Right lobe of liver (tissue), 4 donors: ENCODE measurements around the gene CXCR4.

Source experiments
- POLR2A ChIP-seq: fragments of 450-650 bp; IDR thresholded peaks from one replicate; pipeline ENCODE4 v1.6.1; 2017; ENCODE audit warnings: antibody characterized with exemption, mild to moderate bottlenecking
- TF ChIP-seq, protein P1 (sequence below), 4 donors: fragments of 200-600 bp in 3 of 4; fragments of 450-650 bp in 1 of 4; IDR thresholded peaks; one replicate each; pipeline versions ENCODE4 v1.5.1 to v1.8.0; 2016 to 2022; ENCODE audit warnings: antibody characterized with exemption in 4 of 4, mild to moderate bottlenecking in 2 of 4
- donor health status: DM: no; HTN: no; CAD: no.
- donor health status: DM: no; HTN: no; CAD: no.
- donor health status: DM: no; HTN: yes; CAD: no.

DNA sequence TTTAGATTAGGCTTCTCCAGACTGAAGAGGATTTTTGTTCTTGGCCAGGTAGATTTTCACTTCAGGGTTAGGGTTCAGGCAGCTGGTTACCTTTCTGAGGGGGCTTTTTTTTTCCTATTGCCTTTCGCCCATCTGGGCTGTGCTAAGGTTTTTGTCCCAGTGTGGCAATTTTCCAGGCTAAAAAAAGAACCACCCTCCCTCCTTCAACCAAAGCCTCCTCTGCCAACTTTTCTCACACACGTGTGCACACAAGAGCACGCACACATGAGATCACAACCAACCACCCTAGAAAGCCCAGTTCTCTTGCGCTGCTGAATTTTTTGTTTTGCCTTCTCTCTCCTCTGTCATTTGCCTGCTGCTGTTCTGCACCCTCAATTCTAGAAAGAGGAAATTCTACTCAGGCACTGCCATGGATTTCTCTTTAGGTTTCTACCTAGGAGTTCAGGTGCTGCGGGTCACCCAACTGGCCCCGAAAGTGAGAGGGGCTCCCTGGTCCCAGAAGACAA lies 8.5 kb upstream of the CXCR4 start:
- TF ChIP-seq POLR2A = no peak
- TF ChIP-seq, protein P1, sequence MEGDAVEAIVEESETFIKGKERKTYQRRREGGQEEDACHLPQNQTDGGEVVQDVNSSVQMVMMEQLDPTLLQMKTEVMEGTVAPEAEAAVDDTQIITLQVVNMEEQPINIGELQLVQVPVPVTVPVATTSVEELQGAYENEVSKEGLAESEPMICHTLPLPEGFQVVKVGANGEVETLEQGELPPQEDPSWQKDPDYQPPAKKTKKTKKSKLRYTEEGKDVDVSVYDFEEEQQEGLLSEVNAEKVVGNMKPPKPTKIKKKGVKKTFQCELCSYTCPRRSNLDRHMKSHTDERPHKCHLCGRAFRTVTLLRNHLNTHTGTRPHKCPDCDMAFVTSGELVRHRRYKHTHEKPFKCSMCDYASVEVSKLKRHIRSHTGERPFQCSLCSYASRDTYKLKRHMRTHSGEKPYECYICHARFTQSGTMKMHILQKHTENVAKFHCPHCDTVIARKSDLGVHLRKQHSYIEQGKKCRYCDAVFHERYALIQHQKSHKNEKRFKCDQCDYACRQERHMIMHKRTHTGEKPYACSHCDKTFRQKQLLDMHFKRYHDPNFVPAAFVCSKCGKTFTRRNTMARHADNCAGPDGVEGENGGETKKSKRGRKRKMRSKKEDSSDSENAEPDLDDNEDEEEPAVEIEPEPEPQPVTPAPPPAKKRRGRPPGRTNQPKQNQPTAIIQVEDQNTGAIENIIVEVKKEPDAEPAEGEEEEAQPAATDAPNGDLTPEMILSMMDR (IDR thresholded peaks at IDR 0.05) = no peak
